Thymus (tissue), 11 donors: ENCODE results near the gene RPS6KA2. TPM values are rescaled to one million over a fixed set of nuclear protein-coding genes. Genes with fewer than 3 reads are reported as not detected.
"Not testable (repeated sequence)": the region's sequence is repeated elsewhere in the genome, so short reads cannot be mapped to it uniquely, and the experiment has no call there.

Experiments used
- DNase-seq, 9 donors: peaks; one replicate each; pipeline ENCODE4 v3.0.0-alpha.2; 2013; ENCODE audit warnings: low spot score in 9 of 9, low read depth in 6 of 9, missing footprints in 1 of 9
- H3K27ac ChIP-seq, 2 donors: one replicate each; pipeline ENCODE4 v1.5.1; 2013; ENCODE audit warnings: control low read depth in 1 of 2, low read depth in 1 of 2, low read length in 1 of 2, mild to moderate bottlenecking in 1 of 2, moderate library complexity in 1 of 2
- H3K27me3 ChIP-seq, 2 donors: one replicate each; pipeline ENCODE4 v1.5.1; 2013; ENCODE audit warnings: low read length in 1 of 2; ENCODE audit not compliant: control insufficient read depth in 2 of 2, insufficient read depth in 1 of 2
- H3K36me3 ChIP-seq, 2 donors: one replicate each; pipeline ENCODE4 v1.5.1; 2013; ENCODE audit warnings: low read length in 1 of 2, mild to moderate bottlenecking in 1 of 2, moderate library complexity in 1 of 2; ENCODE audit not compliant: control insufficient read depth in 2 of 2, insufficient read depth in 2 of 2
- H3K4me1 ChIP-seq, 2 donors: one replicate each; pipeline ENCODE4 v1.5.1; 2013; ENCODE audit warnings: low read length in 2 of 2; ENCODE audit not compliant: control insufficient read depth in 2 of 2, insufficient read depth in 2 of 2
- H3K4me3 ChIP-seq, 2 donors: one replicate each; pipeline ENCODE4 v1.5.1; 2013; ENCODE audit warnings: low read length in 2 of 2, control low read depth in 1 of 2, mild to moderate bottlenecking in 1 of 2
- H3K9me3 ChIP-seq, 2 donors: one replicate each; pipeline ENCODE4 v1.5.1; 2013; ENCODE audit warnings: low read length in 1 of 2, mild to moderate bottlenecking in 1 of 2; ENCODE audit not compliant: control insufficient read depth in 2 of 2, insufficient read depth in 1 of 2
- WGBS: extraction: QIAGEN DNeasy Blood & Tissue Kit; methylation state at CpG from one replicate; pipeline ENCODE4 v1.1.7; 2013; 5-methylcytosine and 5-hydroxymethylcytosine counted together
- polyA plus RNA-seq: library from polyadenylated mRNA; stranded (reverse); fragments of 200-250 nt; gene quantifications from one replicate; pipeline ENCODE4 v1.2.3, GENCODE V29; 2013
- total RNA-seq: library from RNA; stranded (reverse); fragments of 120-200 nt; gene quantifications from one replicate; pipeline ENCODE4 v1.2.4, GENCODE V29; 2013
- donor health status: healthy.

RPS6KA2 gene
- total and polyA plus RNA-seq, 2 donors: 2.9 to 12.3 TPM

- no peak for DNase-seq
- WGBS: 91% methylated on average over 7 of the region's 7 CpGs
- H3K27me3 ChIP-seq: no peaks in the 10 kb centered on the region
- peaks cover 5 to 22% of the 10 kb centered on the region in 2 donors for H3K4me1 ChIP-seq
- no peaks in the 10 kb centered on the region for H3K9me3 ChIP-seq
- no peak overlapping the region for H3K27ac ChIP-seq
- no peak overlapping the region for H3K4me3 ChIP-seq
- no peaks in the 10 kb centered on the region for H3K36me3 ChIP-seq
Measured at GRCh38 chr6:166405386-166405785, 221.7 kb downstream of the RPS6KA2 start.

GRCh38 chr6:166402582-166403277 is 224.3 kb downstream of the RPS6KA2 start:
- Histone ChIP-seq H3K36me3 (no peaks in the 10 kb centered on the region), H3K27me3 (no peaks in the 10 kb centered on the region), H3K4me1 (peaks cover 0 to 4% of the 10 kb centered on the region in 2 donors), H3K4me3 (no peak overlapping the region), H3K27ac (no peak overlapping the region), H3K9me3 (peaks cover 0 to 4% of the 10 kb centered on the region in 2 donors)
- 92% methylated on average over 6 of the region's 6 CpGs for WGBS
- DNase-seq: no peak

- not testable (repeated sequence) for H3K36me3 ChIP-seq, H3K27ac ChIP-seq, H3K27me3 ChIP-seq, H3K4me3 ChIP-seq, H3K4me1 ChIP-seq
- H3K9me3 ChIP-seq: peaks cover 0 to 12% of the 10 kb centered on the region in 2 donors
- WGBS: 34% methylated on average over 16 of the region's 16 CpGs
- peak in 3 of 9 donors; percentile 58 to 79 (median 73) for DNase-seq
Measured at GRCh38 chr6:166400649-166401250, 226.3 kb downstream of the RPS6KA2 start.

GRCh38 chr6:166400181-166400580 is 226.9 kb downstream of the RPS6KA2 start:
- H3K27me3 ChIP-seq: peaks cover 0 to 6% of the 10 kb centered on the region in 2 donors
- H3K9me3 ChIP-seq: peaks cover 0 to 12% of the 10 kb centered on the region in 2 donors
- H3K27ac ChIP-seq: no peak overlapping the region
- no peak for DNase-seq
- 99% methylated on average over 2 of the region's 2 CpGs for WGBS
- peaks cover 0 to 4% of the 10 kb centered on the region in 2 donors for H3K4me1 ChIP-seq
- no peak overlapping the region for H3K4me3 ChIP-seq
- no peaks in the 10 kb centered on the region for H3K36me3 ChIP-seq

GRCh38 chr6:166398348-166398747 is 228.7 kb downstream of the RPS6KA2 start:
- Histone ChIP-seq H3K27me3 (peaks cover 0 to 13% of the 10 kb centered on the region in 2 donors), H3K36me3 (no peaks in the 10 kb centered on the region), H3K4me3 (no peak overlapping the region), H3K9me3 (peaks cover 0 to 12% of the 10 kb centered on the region in 2 donors), H3K27ac (no peak overlapping the region), H3K4me1 (peaks cover 0 to 4% of the 10 kb centered on the region in 2 donors)
- WGBS: 97% methylated on average over 3 of the region's 3 CpGs
- no peak for DNase-seq

GRCh38 chr6:166397849-166398248 is 229.2 kb downstream of the RPS6KA2 start:
- WGBS: 96% methylated on average over 4 of the region's 4 CpGs
- DNase-seq: no peak
- H3K27me3 ChIP-seq: peaks cover 0 to 13% of the 10 kb centered on the region in 2 donors

GRCh38 chr6:166395778-166396177 is 231.3 kb downstream of the RPS6KA2 start:
- 97% methylated on average over 6 of the region's 6 CpGs for WGBS

More at GRCh38 chr6:166397849-166398248, 229.2 kb downstream of the RPS6KA2 start:
- H3K4me3 ChIP-seq: no peak overlapping the region
- no peak overlapping the region for H3K27ac ChIP-seq
- no peaks in the 10 kb centered on the region for H3K36me3 ChIP-seq
- peaks cover 0 to 4% of the 10 kb centered on the region in 2 donors for H3K4me1 ChIP-seq
- H3K9me3 ChIP-seq: peaks cover 0 to 12% of the 10 kb centered on the region in 2 donors

GRCh38 chr6:166395351-166395750 is 231.7 kb downstream of the RPS6KA2 start:
- Histone ChIP-seq H3K27ac (no peak overlapping the region), H3K9me3 (peaks cover 0 to 12% of the 10 kb centered on the region in 2 donors), H3K27me3 (peaks cover 0 to 13% of the 10 kb centered on the region in 2 donors), H3K4me3 (no peak overlapping the region), H3K36me3 (no peaks in the 10 kb centered on the region), H3K4me1 (no peaks in the 10 kb centered on the region)
- no peak for DNase-seq
- WGBS: 96% methylated on average over 6 of the region's 6 CpGs

More at GRCh38 chr6:166395778-166396177, 231.3 kb downstream of the RPS6KA2 start:
- Histone ChIP-seq H3K4me1 (peaks cover 0 to 2% of the 10 kb centered on the region in 2 donors), H3K36me3 (no peaks in the 10 kb centered on the region), H3K27ac (no peak overlapping the region), H3K27me3 (peaks cover 0 to 13% of the 10 kb centered on the region in 2 donors), H3K9me3 (peaks cover 0 to 12% of the 10 kb centered on the region in 2 donors), H3K4me3 (no peak overlapping the region)
- no peak for DNase-seq
